WTC11 (cell line): ENCODE data around the gene UNC13D. TPM values are rescaled to one million over a fixed set of nuclear protein-coding genes. Genes with fewer than 3 reads are reported as not detected.

ENCODE experiments used
- ATAC-seq: fragments of 200-7000 bp; cut with Tn5 transposase; 2 replicates; pipeline ENCODE4 v1.10.0; 2021; ENCODE audit warnings: mild to moderate bottlenecking, moderate library complexity
- CTCF ChIA-PET: fragments of 300-600 bp; sonication (Branson Sonifier 250); formaldehyde crosslinking; loops from one replicate; lab custom pipeline; 2021; ENCODE audit warnings: antibody characterized with exemption; lab: Charles Lee
- POLR2A ChIA-PET: fragments of 350-600 bp; sonication (Branson Sonifier 250); formaldehyde crosslinking; loops from one replicate; lab custom pipeline; 2021; ENCODE audit warnings: antibody characterized with exemption; lab: Charles Lee
- DNase-seq: peaks from one replicate; pipeline ENCODE4 v3.0.0; 2021; ENCODE audit warnings: low spot score
- H3K27ac Mint-ChIP-seq: 2 replicates; pipeline ENCODE4 v1.8.0; 2021; ENCODE audit warnings: mixed read lengths
- H3K27me3 Mint-ChIP-seq: 2 replicates; pipeline ENCODE4 v1.8.0; 2021; ENCODE audit warnings: low read depth, mild to moderate bottlenecking, moderate library complexity, mixed read lengths
- H3K36me3 Mint-ChIP-seq: 2 replicates; pipeline ENCODE4 v1.8.0; 2021; ENCODE audit warnings: mixed read lengths
- H3K4me1 Mint-ChIP-seq: 2 replicates; pipeline ENCODE4 v1.8.0; 2022; ENCODE audit warnings: mixed read lengths
- H3K4me3 Mint-ChIP-seq: 2 replicates; pipeline ENCODE4 v1.8.0; 2021; ENCODE audit warnings: mild to moderate bottlenecking, moderate library complexity, mixed read lengths
- H3K9me3 Mint-ChIP-seq: 2 replicates; pipeline ENCODE4 v1.8.0; 2021; ENCODE audit warnings: mixed read lengths
- NFATC4 ChIP-seq: fragments of 250-450 bp; sonication (Bioruptor Pico); IDR thresholded peaks from 2 replicates; pipeline ENCODE4 v1.9.0; 2021; ENCODE audit warnings: mild to moderate bottlenecking
- ZNF423 ChIP-seq: fragments of 250-450 bp; sonication (Bioruptor Pico); IDR thresholded peaks from 2 replicates; pipeline ENCODE4 v2.1.2; 2022; ENCODE audit warnings: mild to moderate bottlenecking, moderate library complexity
- microRNA-seq: library from miRNA; unstranded; fragments of <30 nt; microRNA quantifications from one replicate; pipeline ENCODE4 v1.2.0, GENCODE V29; 2022; ENCODE audit warnings: borderline number of aligned reads
- total RNA-seq: library from RNA; stranded (reverse); gene quantifications from 3 replicates; pipeline ENCODE4 v1.2.3, GENCODE V29; 2021

UNC13D gene
- total RNA-seq, 1 experiment from 2014 or later, result 13.1 TPM

DNA sequence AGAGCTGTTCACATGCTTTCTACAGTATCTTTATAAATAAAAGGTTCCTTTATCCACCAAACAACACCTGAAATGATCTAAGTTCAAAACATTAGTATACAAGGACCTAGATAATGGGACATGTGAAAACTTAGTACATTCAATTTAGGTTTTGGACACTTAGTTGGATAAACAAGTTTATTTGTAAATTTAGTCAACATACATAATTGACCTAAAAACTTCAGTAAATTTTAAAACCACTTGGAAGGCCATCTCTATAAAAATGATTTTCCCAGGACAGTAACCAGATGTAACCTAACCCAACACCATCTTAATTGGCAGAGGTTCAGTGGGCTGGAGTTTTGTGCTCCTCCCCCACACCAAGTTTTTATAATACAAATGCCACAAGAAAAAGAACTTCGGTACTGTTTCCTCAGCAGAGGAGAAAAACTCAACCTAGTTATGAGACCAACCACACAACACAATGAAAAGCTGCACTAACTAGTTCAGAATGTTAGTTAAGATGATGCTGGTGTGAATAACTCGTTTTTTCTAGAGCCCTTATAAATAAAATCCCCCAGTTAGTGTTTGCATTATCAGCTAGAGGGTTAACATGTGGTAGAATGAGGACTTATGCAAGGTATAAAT is 66.8 kb downstream of the UNC13D start:
- H3K27me3 Mint-ChIP-seq, result peaks cover 4% of the 10 kb centered on the region
- H3K36me3 Mint-ChIP-seq, result peaks cover 28% of the 10 kb centered on the region
- CTCF ChIA-PET, result interaction anchor here (3.0 to 7.8 kb wide), 3 partner anchors 12 to 23 kb away, joined by 39 to 72 read pairs (median 58); partner anchors contain the start of gene GALK1
- no peaks in the 10 kb centered on the region for H3K9me3 Mint-ChIP-seq
- H3K27ac Mint-ChIP-seq, result peak overlapping the region; percentile 68
- ATAC-seq (no peak), DNase-seq (no peak)
- H3K4me1 Mint-ChIP-seq, result peaks cover 33% of the 10 kb centered on the region
- POLR2A ChIA-PET, result interaction anchor here (0.6 to 4.0 kb wide), 6 partner anchors 8 to 51 kb away, joined by 3 to 22 read pairs (median 5); partner anchors contain the start of genes GALK1 and UNK
- TF ChIP-seq NFATC4 (CRISPR knock-in tag) (peak; percentile 40; the same call in 1 of the 2 replicates), ZNF423 (CRISPR knock-in tag) (no peak)
- H3K4me3 Mint-ChIP-seq, result peak overlapping the region; percentile 94

Small RNAs within 50 kb of the gene (microRNA-seq; reads per million reads assigned to microRNA genes)
- gene MIR4738, result not detected

Other genes with a start within 250 kb of the UNC13D start
- 0.05 TPM in 1 of 3 replicates, not detected in the others for gene SMIM5, start 211.0 kb downstream of the UNC13D start, total RNA-seq
- gene RECQL5, start 177.2 kb downstream of the UNC13D start, total RNA-seq, result 48.9 to 53.1 TPM (median 51.0 TPM) in 3 replicates
- 67.5 to 86.8 TPM (median 72.0 TPM) in 3 replicates for gene SAP30BP, start 177.1 kb downstream of the UNC13D start, total RNA-seq
- 9.5 to 11.2 TPM (median 10.6 TPM) in 3 replicates for gene ITGB4, start 122.9 kb downstream of the UNC13D start, total RNA-seq
- 42.2 to 49.9 TPM (median 49.4 TPM) in 3 replicates for gene GALK1, start 79.2 kb downstream of the UNC13D start, total RNA-seq
- 35.0 to 37.8 TPM (median 35.4 TPM) in 3 replicates for gene UNK, start 59.6 kb downstream of the UNC13D start, total RNA-seq
- gene WBP2, start 10.9 kb upstream of the UNC13D start, total RNA-seq, result 64.3 to 69.4 TPM (median 68.8 TPM) in 3 replicates
- 4.4 to 10.0 TPM (median 6.8 TPM) in 3 replicates for gene TRIM47, start 34.2 kb upstream of the UNC13D start, total RNA-seq
- 51.3 to 56.4 TPM (median 51.4 TPM) in 3 replicates for gene TRIM65, start 52.5 kb upstream of the UNC13D start, total RNA-seq
- gene MRPL38, start 60.5 kb upstream of the UNC13D start, total RNA-seq, result 107 to 146 TPM (median 116 TPM) in 3 replicates
- 19.8 to 23.7 TPM (median 21.0 TPM) in 3 replicates for gene FBF1, start 96.6 kb upstream of the UNC13D start, total RNA-seq
- 32.4 to 40.9 TPM (median 32.5 TPM) in 3 replicates for gene ACOX1, start 134.8 kb upstream of the UNC13D start, total RNA-seq
- 15.6 to 18.4 TPM (median 17.2 TPM) in 3 replicates for gene TEN1, start 134.8 kb upstream of the UNC13D start, total RNA-seq
- 9.5 to 11.3 TPM (median 10.2 TPM) in 3 replicates for gene CDK3, start 156.5 kb upstream of the UNC13D start, total RNA-seq
- 0.46 to 1.3 TPM (median 0.62 TPM) in 3 replicates for gene EVPL, start 182.9 kb upstream of the UNC13D start, total RNA-seq
- 80.5 to 90.7 TPM (median 82.0 TPM) in 3 replicates for gene SRP68, start 228.1 kb upstream of the UNC13D start, total RNA-seq
- 1.7 to 2.9 TPM (median 2.0 TPM) in 3 replicates for gene GALR2, start 230.4 kb upstream of the UNC13D start, total RNA-seq
- gene ZACN, start 234.8 kb upstream of the UNC13D start, total RNA-seq, result 0.07 to 0.28 TPM (median 0.11 TPM) in 3 replicates